GM18507 (cell line): ENCODE results near the gene PANK1.
"Not testable (repeated sequence)": the region's sequence is repeated elsewhere in the genome, so short reads cannot be mapped to it uniquely, and the experiment has no call there.

Experiments
- DNase-seq: peaks from one replicate; pipeline ENCODE4 v3.0.0; 2011; ENCODE audit warnings: low read depth; ENCODE audit not compliant: insufficient read length; ENCODE audit errors: extremely low spot score
- FAIRE-seq: peaks from 2 replicates; lab custom pipeline; 2011; peaks lifted over from hg19 to GRCh38; lab: Jason Lieb, UNC

The PANK1 gene

DNA sequence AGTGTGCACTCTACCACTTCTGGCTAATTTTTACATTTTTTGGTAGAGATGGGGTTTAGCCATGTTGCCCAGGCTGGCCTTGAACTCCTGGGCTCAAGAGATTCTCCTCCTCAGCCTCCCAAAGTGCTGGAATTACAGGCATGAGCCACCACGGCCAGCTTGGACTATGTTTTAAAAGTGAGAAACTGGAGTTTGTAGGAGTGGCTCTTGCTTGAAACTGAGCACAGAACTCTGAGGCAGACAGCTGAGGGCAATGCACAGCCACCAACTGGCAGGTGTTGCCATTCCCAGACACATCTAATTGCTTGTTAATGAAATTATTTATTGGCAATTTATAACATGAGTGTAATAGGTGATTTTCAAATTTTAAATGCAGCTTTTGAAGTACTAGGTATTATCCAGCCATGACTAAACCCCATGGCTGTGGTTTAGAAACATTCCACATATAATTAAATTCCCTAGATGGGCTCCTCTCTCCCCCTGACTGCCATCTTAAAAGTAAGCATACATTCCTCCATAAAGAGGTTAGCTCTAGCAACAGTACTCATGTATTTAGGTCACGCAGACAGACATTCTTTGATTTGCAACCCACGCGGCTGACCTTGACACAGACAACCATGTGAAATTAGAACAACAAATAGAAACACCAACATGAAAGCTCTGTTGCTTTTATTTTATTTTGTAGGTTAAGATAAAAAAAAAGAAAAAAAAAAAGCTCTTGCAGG, 19.8 kb downstream of the PANK1 start:
- DNase-seq (no peak), FAIRE-seq (no peak)

DNA sequence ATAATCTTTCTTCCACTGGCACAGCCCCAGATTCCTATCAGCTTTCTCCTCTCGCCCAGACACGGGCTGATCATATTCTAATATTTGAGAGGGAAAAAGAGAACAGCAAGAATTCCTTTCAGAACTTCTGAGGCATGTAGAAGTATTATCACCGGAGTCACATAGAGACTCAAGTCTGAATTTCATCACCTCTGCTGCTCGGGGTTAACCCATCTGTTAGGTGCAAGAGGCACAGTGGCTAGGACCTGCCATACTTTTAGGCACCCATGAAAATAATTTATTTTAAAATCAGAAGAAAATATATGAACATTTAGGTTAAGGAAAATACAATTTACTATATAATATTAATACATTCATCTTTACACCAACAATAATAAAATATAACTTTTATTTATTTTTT, 21.0 kb downstream of the PANK1 start:
- no peak for FAIRE-seq

DNA sequence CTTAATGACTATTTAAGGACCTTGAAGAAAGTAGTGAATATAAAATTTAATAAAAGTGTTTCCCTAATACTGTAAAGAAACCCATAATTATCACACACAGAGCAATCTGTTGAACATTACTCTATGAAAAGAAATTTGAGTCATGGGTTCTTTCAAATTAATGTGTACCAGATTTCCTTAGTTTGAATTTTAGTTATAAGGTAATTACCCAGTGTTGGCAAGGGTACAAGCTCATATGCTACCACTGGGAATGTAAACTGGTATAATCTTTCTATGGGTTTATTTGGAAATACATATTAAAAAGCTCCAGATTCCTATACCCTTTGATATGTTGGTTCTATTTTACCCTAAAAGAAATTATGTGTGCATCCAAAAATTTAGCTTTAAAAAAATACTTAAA, 22.9 kb downstream of the PANK1 start:
- no peak for FAIRE-seq
- DNase-seq, result no peak

More for the DNA sequence above, 21.0 kb downstream of the PANK1 start:
- DNase-seq, result no peak

GRCh38 chr10:89621438-89621837, 23.6 kb downstream of the PANK1 start:
- DNase-seq (no peak), FAIRE-seq (no peak)

DNA sequence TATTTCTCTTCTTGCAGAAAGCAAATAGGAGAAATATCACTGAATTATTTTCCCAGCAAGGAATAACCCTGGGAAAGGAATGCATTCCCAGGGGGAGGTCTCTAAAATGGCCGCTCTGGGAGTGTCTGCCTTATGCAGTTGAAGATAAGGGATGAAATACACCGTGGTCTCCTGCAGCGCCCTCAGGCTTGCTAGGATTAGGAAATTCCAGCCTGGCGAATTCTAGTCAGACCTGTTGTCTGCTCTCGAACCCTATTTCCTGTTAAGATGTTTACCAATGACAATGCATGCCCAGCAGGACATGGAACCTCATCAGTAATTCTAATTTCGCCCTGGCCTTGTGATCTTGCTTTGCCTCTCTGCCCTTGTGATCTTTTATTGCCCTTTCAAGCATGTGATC, 24.7 kb downstream of the PANK1 start:
- FAIRE-seq, result not testable (repeated sequence)

GRCh38 chr10:89615824-89616223, 29.2 kb downstream of the PANK1 start:
- no peak for FAIRE-seq

More for the DNA sequence above, 24.7 kb downstream of the PANK1 start:
- DNase-seq, result not testable (repeated sequence)

GRCh38 chr10:89615112-89615511, 29.9 kb downstream of the PANK1 start:
- DNase-seq (no peak), FAIRE-seq (no peak)

More at GRCh38 chr10:89615824-89616223, 29.2 kb downstream of the PANK1 start:
- no peak for DNase-seq

DNA sequence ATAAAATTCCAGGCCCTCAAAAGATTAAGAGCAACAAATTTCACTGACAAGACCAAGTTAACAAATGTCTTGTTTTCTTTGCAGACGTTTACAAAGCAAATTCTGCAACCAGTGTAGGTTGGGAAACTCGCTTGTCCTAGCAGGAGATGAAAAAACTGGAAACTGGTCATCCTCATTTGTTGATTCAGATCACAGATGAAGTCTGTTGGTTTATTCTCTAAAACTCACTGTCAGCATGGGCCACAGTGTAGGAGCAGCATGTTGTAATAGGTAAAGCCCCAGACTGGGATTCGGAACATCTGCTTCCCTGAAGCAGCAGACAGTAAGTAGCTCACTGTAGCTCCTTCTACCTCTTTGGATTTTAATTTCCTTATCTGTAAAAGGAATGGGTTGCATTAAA, 31.5 kb downstream of the PANK1 start:
- FAIRE-seq (no peak), DNase-seq (no peak)

GRCh38 chr10:89611282-89611681, 33.8 kb downstream of the PANK1 start:
- no peak for FAIRE-seq

GRCh38 chr10:89609833-89610346, 35.2 kb downstream of the PANK1 start:
- peak; percentile 17 for DNase-seq
- peak; percentile 86 for FAIRE-seq

More at GRCh38 chr10:89611282-89611681, 33.8 kb downstream of the PANK1 start:
- no peak for DNase-seq

- DNase-seq, result no peak
- no peak for FAIRE-seq
These were observed 40.8 kb downstream of the PANK1 start for GRCh38 chr10:89604200-89604599.

DNA sequence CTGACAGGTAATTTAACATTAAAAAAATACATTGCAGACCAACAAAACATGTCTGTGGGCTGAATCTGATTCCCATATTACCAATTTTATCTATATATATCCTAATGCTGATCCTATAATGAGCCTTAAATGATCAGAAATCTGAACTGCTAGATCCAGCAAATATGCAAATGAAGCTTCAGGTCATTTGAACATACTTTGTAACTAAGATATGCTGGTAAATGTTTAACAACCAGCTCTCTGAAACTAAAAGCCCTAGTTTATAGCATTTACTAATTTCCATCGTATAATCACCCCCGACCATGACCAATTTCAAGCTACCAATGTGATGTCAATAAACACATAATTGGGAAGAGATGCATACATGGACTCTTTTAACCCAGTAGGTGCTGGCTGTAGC, 42.1 kb downstream of the PANK1 start:
- FAIRE-seq (no peak), DNase-seq (no peak)

- no peak for FAIRE-seq
- DNase-seq, result no peak
These were observed 43.2 kb downstream of the PANK1 start for GRCh38 chr10:89601728-89602361.

GRCh38 chr10:89600041-89600440, 45.0 kb downstream of the PANK1 start:
- DNase-seq, result no peak
- no peak for FAIRE-seq

- DNase-seq (no peak), FAIRE-seq (no peak)
These were observed 52.0 kb downstream of the PANK1 start for GRCh38 chr10:89593043-89593442.

GRCh38 chr10:89592539-89592938, 52.5 kb downstream of the PANK1 start:
- no peak for FAIRE-seq
- DNase-seq, result no peak

GRCh38 chr10:89591796-89592271, 53.2 kb downstream of the PANK1 start:
- DNase-seq (no peak), FAIRE-seq (no peak)

DNA sequence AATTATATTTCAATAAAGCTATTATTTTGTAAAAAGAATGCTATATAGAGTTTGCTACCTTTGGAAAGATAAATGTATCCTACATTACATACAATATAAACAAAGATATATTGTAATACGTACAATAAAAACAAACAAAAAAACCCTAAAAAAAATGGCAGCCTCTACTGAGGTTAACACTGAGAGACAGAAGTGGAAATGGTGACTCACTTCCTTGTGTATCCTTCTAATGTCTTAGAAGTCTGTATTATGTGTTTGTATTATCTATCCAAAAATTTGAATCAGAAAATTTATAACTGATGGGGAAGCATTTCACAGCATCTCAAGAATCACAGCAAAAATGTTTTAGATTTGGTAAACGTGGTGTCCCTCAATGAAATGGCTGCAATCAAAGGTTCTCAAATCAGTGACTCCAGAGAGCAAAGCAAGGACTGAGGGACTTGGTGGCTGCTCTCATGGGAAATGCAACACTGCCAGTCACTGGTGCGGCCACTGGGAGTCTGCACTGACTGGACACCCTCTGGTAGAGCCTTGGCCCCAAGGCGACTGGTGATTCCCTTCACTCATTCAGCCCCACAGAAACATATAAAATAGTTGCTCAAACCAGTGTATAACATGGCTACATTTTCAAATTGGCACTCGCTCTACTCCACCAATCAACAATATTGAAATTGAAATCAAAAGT, 53.8 kb downstream of the PANK1 start:
- no peak for DNase-seq
- no peak for FAIRE-seq

DNA sequence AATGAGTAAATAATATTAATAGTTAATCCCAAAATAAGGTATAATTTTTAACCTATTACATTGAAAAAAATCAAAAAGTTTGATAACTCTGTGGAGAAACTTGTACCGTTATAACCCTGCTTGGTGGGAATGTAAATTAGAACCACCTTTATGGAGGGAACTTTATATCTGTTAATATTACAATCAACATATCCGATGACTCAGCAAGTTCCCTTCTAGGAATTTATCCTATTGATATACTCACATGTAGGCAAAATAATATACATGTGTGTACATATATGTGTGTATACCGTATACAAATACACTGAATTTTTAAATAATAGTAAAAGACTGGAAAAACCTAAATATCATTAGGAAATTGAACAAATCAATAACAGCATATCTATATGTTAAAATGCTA, 54.7 kb downstream of the PANK1 start:
- DNase-seq (no peak), FAIRE-seq (no peak)

GRCh38 chr10:89589101-89589720, 55.8 kb downstream of the PANK1 start:
- DNase-seq (no peak), FAIRE-seq (no peak)
